ENCODE results near the gene PIAS4.

PIAS4 gene

DNA sequence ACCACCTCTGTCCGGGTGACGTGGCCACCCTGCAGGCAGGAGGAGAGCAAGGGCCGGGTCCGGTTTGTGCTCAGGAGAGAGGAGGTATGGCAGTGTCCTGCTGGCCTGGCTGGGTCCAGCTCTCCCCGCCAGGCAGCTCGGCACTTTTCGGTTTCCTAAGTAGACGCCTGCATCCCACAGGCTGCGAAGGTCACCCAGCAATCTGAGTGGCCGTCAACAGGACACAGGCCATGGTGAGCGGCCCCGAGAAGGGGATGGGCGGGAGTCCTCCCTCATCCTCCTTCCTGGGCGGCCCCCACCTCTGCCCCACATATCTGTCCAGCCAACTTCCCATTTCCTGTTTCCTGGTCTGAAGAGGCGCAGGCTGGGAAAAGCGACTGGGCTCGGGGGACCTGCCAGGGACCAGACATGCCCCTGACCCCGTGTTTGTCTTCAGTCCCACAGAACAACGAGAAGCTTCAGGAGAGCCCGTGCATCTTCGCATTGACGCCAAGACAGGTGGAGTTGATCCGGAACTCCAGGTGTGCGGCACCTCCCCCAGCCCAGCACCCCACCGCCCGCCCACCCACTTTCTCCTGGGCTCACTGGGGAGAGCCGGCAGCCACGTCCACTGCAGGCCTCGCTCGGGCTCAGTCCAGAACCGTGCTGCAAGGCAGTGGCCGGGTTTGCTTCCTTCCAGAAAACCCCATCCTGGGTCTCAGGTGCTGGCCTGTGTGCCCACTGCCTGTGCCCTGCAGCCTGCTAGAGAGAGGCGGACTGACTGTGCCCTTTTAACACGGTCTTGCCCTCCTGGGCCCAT lies 16.3 kb downstream of the PIAS4 start:
- DNase-seq, result no peak

DNA sequence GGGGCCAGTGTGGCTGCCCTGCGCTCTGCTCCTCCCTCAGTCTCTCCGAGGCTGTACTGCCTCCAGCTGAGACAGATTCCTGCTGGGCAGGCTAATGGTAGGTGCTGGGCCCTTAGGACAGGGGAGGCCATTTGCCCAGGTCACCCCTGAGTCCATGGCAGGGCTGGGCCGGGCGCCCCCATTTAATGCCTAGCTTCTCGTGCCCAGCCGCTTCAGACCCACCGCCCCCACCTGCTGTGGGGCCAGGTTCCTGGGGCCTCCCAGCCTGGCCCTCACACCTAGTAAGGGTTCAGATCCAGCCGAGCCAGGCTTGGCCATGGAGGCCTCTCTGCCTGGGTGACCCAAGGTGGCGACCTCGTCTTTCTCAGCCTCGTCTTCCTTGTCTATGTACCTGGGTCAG lies 17.8 kb downstream of the PIAS4 start:
- DNase-seq, result no peak

DNA sequence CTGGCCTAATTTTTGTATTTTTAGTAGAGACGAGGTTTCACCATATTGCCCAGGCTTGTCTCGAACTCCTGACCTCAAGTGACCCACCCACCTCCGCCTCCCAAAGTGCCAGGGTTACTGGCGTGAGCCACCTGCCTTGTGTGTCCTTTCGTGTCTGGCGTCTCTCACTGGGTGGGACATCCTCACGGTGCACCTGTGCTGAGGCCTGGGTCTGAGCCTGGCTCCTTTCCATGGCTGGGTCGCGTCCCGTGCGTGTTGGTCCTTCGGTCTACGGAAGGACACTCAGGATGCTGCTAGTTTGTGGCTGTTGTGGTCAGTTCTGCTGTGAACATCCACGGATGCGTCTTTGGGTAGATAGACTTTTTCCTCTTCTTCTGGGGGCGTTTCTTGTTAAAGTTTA lies 19.6 kb downstream of the PIAS4 start:
- DNase-seq, result no peak

DNA sequence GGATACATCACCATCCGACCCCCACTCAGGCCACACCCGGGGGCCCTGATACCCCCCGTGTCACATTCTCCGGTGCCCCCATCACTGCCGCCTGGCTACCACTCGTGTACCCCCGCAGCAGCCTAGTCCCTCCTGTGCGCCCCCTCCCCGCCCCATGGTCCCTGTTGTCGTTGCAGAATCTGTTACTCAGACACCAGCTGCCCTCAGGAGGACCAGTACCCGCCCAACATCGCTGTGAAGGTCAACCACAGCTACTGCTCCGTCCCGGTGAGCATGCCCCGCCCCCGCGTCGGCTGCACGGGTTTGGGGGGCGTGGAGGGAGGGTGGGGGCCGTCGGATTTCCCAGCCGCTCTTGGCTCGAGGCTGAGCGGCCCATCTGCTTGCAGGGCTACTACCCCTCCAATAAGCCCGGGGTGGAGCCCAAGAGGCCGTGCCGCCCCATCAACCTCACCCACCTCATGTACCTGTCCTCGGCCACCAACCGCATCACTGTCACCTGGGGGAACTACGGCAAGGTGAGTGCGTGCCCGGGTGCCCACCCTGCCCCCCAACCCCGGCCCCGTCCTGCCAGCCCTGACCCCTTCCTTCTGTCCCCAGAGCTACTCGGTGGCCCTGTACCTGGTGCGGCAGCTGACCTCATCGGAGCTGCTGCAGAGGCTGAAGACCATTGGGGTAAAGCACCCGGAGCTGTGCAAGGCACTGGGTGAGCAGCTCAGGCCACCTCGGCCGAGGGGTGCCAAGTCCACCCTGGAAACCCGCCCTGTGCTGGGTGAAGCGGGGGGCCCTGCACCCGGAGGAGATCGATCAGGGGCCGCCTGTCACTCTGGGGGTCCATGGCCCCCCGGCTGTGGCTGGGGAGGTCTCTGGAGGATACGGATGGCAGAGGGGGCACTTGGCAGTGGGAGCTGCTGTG lies 21.1 kb downstream of the PIAS4 start:
- DNase-seq, result no peak

DNA sequence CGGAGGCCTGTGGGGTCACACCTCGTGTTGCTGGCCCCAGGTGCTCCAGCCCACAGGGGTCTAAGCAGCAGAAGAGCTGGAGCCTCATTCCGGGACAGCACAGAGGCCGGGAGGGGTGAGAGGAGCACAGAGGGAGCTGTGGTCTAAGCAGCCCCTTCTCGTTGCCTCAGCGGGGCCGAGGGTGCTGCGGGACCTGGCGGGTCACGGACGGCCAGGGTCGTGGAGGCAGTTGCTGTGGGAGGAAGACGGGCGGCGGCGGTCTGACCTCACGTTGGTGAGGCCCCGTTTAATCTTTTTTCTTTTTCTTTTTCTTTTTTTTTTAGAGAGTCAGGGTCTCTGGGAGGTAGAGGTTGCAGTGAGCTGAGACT lies 21.7 kb downstream of the PIAS4 start:
- no peak for DNase-seq

DNA sequence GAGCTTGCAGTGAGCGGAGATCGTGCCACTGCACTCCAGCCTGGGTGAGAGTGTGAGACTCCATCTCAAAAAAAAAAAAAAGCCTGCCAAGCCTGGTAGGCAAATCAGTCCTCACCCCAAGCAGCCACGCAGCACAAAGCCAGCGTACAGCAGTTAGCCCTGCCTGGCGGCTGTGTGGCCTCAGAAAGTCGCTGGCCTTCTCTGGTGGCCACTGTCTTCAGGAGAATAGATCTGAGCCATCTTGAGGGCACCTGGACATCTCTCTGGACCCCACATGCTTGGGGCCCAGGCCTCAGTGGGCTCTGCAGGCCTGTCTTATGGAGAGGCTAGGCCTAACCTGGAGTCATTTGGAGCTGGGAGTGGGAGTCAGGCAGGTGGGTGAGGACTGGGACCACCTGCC lies 23.0 kb downstream of the PIAS4 start:
- DNase-seq, result no peak

DNA sequence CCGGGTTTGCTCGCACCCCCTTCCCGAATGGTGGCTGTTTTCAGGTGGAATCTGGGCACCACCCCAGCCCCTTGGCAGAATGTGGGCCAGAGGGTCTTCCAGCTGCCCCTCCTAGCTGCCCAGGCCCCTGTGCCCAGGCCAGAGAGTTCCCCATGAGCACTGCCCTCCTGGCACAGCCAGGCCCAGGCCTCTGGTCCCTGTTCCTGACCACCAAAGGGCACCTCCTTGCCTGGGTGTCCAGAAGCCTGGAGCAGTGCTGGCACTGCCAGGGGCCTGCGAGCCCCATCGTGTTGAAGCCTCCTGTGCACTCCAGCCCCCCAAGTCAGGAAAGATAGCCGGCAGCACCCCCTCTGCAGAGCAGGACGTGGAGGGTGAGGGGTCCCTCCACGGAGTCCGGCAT lies 23.4 kb downstream of the PIAS4 start:
- DNase-seq, result no peak

DNA sequence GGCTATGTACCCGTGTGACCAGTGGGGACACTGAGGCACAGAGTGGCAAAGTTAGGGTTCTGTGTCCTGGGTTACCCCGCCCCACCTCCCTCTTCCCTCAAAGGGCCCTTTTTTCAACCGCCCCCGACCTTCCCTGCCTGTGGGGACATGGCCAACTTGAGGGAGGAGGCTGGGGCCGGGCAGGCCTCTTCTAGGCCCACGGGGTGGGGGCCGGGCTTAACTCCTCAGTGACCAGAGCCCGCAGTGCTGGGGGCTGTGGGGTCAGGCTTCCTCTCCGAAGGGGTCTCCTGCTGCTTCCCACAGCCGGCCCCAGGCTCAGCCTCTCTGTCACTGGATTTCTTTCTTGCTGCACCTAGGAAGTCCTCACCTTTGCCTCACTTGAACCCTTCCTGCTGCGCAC lies 23.9 kb downstream of the PIAS4 start:
- DNase-seq, result no peak

DNA sequence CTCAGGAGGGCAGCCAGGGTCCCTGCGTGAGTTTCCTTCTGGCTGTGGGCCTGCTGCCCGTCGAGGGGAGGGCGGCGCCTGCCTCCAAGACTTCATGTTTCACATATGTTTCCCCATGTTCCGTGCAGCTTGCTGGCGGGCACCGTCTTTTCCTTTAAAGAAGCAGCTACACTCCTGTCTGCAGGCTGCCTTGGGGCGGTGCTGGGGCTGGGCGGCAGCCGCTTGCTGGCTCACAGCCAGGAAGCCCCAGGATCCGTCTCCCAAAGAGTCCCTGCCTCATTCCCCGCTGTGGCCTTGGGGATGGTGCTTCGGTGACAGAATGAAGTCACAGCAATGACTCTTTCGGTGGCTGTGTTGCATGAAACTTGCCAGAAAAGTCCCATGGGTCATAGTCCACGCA lies 24.9 kb downstream of the PIAS4 start:
- DNase-seq, result no peak

DNA sequence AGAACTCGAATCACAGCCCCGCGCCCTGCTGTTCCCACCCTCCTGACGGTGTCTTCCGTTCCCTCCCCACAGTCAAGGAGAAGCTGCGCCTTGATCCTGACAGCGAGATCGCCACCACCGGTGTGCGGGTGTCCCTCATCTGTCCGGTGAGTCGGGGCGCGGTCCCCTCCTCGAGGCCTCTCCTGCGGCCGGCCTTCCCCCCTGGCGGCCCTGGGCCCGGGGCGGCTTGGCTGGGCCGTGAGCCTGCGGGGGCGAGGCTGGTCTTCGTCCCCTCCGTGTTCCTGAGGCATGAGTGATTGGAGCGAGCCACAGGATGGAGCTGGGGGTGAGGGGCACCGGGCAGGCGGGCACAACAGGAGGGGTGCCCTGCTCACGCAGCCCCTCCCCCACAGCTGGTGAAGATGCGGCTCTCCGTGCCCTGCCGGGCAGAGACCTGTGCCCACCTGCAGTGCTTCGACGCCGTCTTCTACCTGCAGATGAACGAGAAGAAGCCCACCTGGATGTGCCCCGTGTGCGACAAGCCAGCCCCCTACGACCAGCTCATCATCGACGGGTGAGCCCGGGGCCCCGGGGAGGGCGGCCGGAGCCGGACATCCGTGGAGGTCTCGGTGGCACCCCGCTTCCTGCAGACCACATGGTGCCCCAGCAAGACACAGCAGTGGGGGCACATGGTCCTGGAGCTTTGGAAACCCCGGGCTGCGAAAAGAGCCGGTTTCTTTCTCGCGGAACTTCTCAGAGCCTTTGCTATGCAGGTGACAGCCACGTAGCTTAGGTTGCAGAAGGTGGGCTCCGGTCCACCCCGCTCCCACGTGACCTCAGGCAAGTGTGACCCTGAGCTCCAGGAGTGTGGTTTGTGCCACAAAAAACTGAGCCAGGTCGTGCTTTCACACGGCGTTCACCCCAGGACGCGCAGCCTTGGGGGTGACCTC lies 25.8 kb downstream of the PIAS4 start:
- no peak for DNase-seq

DNA sequence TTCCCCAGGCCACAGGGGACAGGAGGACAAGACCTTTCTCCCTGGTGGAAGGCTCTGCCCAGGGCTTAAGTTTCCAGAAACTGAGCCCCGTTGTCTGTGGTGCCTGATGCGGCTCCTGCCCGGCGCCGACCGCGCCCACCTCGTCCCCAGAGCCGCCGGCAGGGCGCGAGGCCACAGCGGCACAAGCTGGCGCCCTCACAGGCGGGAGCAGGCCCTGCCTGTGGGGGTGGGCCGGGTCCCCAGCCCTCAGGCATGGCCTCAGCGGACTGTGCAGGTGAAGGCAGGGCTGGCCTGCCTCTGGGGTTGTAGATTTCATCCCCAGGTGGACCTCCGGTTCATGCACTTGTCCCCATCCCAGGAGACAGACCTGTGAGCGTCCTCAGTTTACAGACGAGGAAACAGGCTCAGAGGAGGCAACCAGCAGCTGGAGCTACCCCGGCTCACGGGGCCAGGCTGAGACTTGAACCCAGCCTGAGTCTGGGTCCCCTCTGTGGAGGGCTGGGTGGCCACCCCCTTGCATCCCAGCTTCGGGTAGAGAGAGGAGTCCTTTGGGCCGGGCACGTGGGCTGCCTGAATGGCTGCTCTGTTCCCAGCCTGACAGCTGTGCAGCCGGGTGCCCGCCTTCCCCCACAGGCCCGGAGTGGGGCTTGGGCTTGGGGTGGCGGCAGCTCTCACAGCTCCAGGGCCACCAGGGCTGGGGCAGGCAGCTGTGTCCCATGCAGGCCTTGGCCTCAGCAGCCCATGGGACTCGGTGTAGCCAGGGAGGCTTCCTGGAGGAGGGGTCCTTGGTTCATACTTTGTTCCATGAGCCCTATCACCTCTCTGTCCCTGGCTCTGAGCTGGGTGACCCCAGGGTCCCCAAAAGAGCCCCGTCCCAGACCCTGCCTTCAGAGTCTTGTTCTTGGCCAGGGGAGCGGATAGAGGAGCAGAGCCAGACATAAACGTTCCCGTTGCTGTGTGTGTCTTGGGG lies 26.8 kb downstream of the PIAS4 start:
- no peak for DNase-seq

DNA sequence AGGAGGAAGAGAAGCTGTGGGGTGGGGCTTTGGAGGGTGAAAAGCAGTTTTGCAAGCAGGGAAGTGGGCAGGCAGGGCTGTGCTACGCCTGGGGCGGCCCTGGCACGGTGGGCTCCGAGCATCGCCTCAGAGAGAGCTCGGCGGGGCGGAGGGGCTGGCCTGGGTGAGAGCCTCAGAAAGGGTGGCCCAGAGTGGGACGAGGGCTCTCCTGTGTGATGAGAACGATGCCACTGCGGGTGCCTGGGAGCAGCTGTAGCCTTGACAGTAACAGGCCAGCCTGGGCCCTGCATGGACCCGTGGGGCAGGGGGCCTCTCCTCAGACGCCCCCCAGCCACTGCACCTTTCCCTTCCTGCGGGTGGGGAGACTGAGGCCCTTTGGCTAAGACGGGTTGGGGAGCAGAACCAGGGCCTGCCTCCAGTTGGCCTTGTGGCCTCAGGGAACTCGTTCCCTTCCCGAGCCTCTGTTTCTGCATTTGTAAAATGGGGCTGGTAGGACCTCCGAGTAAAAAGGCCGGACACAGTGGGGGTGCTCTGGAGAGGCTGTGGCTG lies 27.6 kb downstream of the PIAS4 start:
- no peak for DNase-seq

DNA sequence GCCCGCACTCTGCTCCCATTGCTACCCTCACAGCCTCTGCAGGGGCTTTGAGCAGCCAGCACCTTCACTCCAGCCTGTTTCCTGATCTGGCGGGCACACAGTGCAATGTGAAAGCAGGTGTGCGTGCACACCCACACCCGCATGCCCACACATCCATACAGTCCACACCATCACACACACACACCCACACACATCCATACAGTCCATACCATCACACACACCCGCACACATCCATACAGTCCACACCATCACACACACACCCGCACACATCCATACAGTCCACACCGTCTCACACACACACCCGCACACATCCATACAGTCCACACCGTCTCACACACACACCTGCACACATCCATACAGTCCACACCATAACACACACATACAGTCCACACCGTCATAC lies 28.0 kb downstream of the PIAS4 start:
- no peak for DNase-seq

DNA sequence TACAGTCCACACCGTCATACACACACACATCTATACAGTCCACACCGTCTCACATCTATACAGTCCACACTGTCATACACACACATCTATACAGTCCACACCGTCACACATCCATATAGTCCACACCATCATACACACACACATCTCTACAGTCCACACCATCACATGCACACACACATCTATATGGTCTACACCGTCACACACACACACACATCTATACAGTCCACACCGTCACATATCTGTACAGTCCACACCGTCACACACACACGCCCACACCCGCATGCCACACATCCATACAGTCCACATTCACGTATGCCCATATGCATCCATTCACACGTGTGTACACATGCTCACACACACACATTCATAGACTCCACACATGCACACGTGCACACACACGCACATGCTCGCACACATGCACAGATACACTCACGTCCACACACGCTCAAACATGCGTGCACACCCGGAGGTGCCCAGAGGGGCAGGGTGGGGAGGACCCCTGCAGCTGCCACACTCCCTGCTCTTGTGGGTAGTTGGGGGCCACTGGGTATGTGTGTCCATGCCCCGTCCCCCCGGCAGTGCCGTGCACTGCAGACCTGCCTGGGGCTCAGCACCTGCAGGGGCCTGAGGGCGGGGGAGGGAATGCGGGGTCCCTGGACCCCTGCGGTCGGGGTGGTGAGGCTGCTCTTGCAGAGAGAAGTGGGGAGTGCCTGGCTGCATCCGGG lies 29.2 kb downstream of the PIAS4 start:
- no peak for DNase-seq

DNA sequence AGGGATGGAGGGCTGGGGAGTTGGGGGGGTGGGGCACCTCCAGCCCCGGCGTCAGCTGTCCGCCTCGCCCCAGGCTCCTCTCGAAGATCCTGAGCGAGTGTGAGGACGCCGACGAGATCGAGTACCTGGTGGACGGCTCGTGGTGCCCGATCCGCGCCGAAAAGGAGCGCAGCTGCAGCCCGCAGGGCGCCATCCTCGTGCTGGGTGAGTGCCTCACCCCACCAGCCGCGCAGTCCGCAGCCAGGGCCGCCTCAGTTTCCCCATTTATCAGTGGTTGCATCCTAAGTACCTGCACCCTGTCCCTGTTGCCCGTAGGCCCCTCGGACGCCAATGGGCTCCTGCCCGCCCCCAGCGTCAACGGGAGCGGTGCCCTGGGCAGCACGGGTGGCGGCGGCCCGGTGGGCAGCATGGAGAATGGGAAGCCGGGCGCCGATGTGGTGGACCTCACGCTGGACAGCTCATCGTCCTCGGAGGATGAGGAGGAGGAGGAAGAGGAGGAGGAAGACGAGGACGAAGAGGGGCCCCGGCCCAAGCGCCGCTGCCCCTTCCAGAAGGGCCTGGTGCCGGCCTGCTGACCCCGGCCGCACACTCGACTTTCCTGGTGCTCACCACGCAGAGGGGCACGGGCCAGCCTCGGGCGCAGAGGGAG lies 29.9 kb downstream of the PIAS4 start:
- no peak for DNase-seq

DNA sequence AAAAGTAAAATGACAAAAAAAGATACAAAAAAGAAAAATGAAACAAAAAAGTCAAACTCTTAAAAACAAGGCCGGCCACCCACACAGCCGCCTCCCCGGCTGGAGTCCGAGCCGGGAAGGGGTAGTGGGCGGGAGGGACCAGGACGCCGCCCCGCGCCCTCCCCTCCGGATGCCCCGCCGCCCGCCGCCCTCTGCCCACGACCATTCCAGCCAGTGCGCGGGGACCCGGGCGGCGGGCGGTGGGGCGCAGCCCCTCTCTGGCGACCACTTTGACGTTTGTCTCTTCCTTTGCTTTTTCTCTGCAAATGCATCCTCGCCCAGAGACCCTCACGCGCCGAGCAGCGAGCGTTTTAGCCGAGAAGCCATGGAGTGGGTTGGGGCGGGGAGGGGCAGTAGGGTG lies 30.5 kb downstream of the PIAS4 start:
- no peak for DNase-seq

DNA sequence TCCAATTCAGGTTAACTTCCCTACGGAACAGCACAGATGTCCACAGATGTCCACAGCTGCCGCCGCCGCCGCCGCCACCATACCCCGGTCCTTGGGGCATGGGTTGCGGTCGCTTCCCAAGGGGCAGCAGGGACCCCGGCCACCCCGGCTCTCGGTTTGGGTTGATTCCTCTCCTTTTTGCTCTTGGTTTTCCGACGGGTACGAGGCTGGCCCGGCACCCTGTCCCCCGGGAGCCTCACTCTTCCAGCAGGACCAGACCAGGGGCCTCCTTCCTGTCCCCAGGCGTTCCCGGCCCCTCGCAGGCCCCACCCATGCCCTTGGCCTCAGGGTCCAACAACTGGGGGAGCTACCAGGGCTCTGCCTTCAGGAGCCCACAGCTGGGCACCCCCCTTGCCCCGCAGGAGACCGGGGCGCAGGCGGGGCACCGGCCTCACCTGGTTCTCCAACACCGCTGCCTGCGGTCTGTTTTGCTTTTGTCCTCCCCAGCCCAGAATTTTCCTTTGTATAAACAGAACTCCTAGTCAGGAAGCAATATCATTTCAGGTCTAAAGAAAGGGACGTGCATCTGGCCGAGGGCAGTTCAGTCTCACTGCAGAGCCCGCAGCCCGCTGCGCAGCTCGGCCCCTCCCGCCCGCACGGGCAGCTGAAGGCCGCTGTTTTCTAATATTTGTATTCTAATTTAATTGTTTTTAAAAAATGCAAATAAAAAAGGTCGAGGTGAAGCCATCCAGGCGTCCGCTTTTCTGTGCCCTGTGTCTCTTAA lies 31.3 kb downstream of the PIAS4 start:
- no peak for DNase-seq

DNA sequence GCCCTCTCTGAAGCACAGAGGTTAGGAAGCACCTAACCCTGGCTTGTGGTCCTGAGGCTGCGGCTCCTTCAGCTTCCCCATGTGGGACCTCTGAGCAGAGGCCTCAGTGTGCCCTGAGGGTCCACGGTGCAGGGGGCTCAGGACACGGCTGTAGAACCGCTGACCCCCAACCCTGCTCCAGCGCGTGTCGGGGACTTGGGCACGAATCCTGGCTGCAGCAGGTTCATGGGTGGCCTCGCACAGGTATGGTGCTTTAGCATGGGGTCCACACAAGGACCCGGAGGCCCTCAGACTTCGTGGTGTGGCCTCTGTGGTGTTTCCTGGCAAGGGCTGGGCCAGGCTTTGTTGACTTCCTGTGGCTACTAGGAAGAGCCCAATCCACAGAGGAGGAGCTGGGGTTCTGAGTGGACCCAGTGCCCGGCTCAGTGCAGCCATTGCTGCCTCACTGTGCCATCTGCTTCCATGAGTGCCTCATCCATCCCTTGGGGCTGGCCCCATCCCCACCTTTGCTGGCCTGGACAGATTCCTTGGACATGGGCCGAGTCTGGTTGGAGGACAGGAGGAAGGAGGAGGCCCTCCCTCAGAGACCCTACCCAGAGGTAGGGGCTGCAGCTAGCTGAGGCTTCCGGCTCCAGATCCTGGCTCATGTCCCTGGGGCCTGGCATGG lies 34.7 kb downstream of the PIAS4 start:
- no peak for DNase-seq

DNA sequence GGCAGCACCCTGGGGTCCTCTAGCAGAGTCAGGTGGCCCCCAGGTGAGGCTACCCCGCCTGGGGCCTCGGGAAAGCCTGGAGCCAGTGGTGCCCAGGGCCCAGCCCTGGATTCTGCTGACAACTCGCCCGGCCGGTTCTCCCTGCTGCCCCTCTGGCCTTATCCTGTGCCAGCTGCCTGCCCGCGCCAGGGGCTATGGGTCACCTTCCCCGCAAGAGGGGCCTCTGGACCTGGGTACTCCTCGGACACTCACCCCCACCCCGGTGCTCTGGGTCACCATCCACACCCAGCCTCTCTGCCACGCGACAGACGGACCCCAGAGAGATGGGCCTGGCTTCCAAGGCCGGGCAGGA lies 35.2 kb downstream of the PIAS4 start:
- no peak for DNase-seq
